Testis (tissue), 3 donors: ENCODE results near the gene CLEC2L. TPM values are rescaled to one million over a fixed set of nuclear protein-coding genes. Genes with fewer than 3 reads are reported as not detected.

Experiments used
- DNase-seq: peaks from one replicate; pipeline ENCODE4 v3.0.0-alpha.2; 2019
- H3K27ac ChIP-seq, 2 donors: fragments of 200-600 bp; sonication (generic); one replicate each; pipeline ENCODE4 v1.5.1; 2019
- H3K27me3 ChIP-seq: fragments of 200-600 bp; sonication (generic); one replicate; pipeline ENCODE4 v1.5.1; 2019
- H3K36me3 ChIP-seq: fragments of 200-600 bp; sonication (generic); one replicate; pipeline ENCODE4 v1.5.1; 2017; ENCODE audit warnings: low read depth; ENCODE audit errors: missing control alignments
- H3K4me1 ChIP-seq: fragments of 200-600 bp; sonication (generic); one replicate; pipeline ENCODE4 v1.5.1; 2019
- H3K4me3 ChIP-seq, 2 donors: fragments of 200-600 bp; sonication (generic); one replicate each; pipeline ENCODE4 v1.5.1; 2017 to 2019
- H3K9me3 ChIP-seq: fragments of 200-600 bp; sonication (generic); one replicate; pipeline ENCODE4 v1.5.1; 2017
- POLR2A ChIP-seq: fragments of 450-650 bp; IDR thresholded peaks from one replicate; pipeline ENCODE4 v1.6.1; 2017; ENCODE audit warnings: antibody characterized with exemption, mild to moderate bottlenecking, moderate library complexity
- WGBS, 2 donors: methylation state at CpG; one replicate each; pipeline ENCODE4 v1.1.5; 2018; 5-methylcytosine and 5-hydroxymethylcytosine counted together
- intact Hi-C: fragments of 100-400 bp; cut with DNase I; formaldehyde crosslinking; loops from one replicate; pipeline ENCODE4 v1.15.1; 2023; ENCODE audit warnings: low total_unique reads
- polyA plus RNA-seq: library from polyadenylated mRNA; stranded (reverse); fragments of 350-450 nt; fragmentation: Illumina TruSeq; extraction: RNeasy Lipid Tissue Mini Kit (QIAGEN cat#74804); gene quantifications from one replicate; pipeline ENCODE4 v1.2.3, GENCODE V29; 2014; ENCODE audit warnings: low read depth, low replicate concordance; ENCODE audit not compliant: insufficient read depth
- total RNA-seq, 2 donors: library from RNA; depleted of rRNA; stranded (reverse); fragments of >200 nt; gene quantifications; one replicate each; pipeline ENCODE4 v1.2.3, GENCODE V29; 2016
- TF ChIP-seq, protein P1 (sequence below), 3 experiments: fragments of 450-650 bp in 2 of 3; fragments of 200-600 bp in 1 of 3; sonication (generic) in 1 of 3; IDR thresholded peaks; one replicate each; pipeline ENCODE4 v1.5.1; 2016 to 2019; ENCODE audit warnings: antibody characterized with exemption in 3 of 3, mild to moderate bottlenecking in 2 of 3, moderate library complexity in 1 of 3

Gene CLEC2L
- total and polyA plus RNA-seq, 3 donors from 2014 or later, result 0.79 to 1.6 (median 0.81) TPM

DNA sequence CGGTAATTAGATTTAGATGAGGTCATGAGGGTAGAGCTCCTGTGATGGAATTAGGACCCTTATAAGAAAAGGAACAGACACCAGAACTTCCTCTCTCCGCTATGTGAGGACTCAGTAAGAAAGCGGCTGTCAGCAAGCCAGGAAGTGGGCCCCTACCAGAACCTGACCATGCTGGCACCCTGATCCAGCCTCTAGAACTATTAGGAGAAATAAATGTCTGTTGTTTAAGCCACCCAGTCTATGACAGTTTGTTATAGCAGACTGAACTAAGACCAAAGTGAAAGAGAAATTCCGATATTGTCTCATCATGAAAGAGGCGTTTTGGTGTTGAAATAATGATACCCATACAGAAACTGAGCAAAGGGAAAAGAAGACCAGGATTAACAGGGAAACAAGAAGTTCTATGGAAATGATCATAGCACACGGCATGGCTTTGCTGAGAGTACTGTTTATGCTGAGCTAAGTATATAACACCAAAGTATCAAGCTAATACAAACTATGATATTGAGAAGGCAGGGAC is 9.2 kb downstream of the CLEC2L start:
- Histone ChIP-seq H3K9me3 (no peaks in the 10 kb centered on the region), H3K27ac (no peak overlapping the region), H3K36me3 (no peaks in the 10 kb centered on the region), H3K27me3 (no peaks in the 10 kb centered on the region), H3K4me1 (no peaks in the 10 kb centered on the region), H3K4me3 (no peak overlapping the region)
- WGBS, 2 donors, result 89 to 92% methylated on average over 6 of the region's 6 CpGs
- TF ChIP-seq POLR2A, result no peak
- TF ChIP-seq, protein P1, sequence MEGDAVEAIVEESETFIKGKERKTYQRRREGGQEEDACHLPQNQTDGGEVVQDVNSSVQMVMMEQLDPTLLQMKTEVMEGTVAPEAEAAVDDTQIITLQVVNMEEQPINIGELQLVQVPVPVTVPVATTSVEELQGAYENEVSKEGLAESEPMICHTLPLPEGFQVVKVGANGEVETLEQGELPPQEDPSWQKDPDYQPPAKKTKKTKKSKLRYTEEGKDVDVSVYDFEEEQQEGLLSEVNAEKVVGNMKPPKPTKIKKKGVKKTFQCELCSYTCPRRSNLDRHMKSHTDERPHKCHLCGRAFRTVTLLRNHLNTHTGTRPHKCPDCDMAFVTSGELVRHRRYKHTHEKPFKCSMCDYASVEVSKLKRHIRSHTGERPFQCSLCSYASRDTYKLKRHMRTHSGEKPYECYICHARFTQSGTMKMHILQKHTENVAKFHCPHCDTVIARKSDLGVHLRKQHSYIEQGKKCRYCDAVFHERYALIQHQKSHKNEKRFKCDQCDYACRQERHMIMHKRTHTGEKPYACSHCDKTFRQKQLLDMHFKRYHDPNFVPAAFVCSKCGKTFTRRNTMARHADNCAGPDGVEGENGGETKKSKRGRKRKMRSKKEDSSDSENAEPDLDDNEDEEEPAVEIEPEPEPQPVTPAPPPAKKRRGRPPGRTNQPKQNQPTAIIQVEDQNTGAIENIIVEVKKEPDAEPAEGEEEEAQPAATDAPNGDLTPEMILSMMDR (IDR thresholded peaks at IDR 0.05), result no peak
- no peak for DNase-seq
- intact Hi-C loops, result no loop called here

DNA sequence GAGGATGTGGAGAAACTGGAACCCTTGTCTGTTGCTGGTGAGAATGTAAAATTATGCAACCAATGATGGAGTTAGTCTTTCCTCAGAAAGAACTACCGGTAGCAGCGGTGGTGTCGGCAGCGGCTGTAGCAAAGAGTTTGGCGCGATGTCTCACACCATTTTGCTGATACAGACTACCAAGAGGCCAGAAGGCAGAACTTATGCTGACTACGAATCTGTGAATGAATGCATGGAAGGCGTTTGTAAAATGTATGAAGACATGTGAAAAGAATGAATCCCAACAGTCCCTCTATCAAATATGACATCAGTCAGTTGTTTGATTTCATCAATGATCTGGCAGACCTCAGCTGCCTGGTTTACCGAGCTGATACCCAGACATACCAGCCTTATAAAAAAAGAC is 10.6 kb downstream of the CLEC2L start:
- no peaks in the 10 kb centered on the region for H3K36me3 ChIP-seq
- no peak for TF ChIP-seq POLR2A
- TF ChIP-seq, protein P1 (IDR thresholded peaks at IDR 0.05), result no peak
- no peak overlapping the region for H3K4me3 ChIP-seq
- intact Hi-C loops, result no loop called here
- H3K27me3 ChIP-seq, result no peaks in the 10 kb centered on the region
- no peak for DNase-seq
- 88 to 94% methylated on average over 9 of the region's 9 CpGs for WGBS, 2 donors
- H3K4me1 ChIP-seq, result no peaks in the 10 kb centered on the region
- H3K9me3 ChIP-seq, result no peaks in the 10 kb centered on the region
- no peak overlapping the region for H3K27ac ChIP-seq

DNA sequence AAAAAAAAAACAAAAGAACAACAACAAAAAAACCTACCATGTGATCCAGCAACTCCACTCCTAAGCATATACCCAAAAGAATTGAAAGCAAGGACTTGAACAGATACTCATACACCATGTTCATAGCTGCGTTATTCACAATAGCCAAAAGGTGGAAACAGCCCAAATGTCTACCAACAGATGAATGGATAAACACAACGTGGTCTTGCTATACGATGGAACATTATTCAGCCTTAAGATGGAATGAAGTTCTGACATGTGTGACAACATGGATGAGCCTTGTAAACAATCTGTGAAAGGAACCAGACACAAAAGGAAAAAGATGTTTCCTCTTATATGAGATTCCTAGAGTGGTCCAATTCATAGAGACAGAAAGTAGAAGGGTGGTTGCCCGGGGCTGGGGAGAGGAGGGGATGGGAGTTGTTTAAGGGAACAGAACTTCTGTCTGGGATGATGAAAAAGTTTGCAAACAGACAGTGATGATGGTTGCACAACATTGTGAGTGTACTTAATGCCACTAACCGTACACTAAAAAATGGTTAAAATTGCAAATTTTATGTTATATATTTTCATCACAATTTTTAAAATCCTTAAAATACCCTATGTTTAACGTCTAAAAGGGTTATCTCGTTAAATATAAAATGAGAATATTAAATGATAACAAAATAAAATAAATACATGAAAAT is 11.6 kb downstream of the CLEC2L start:
- Histone ChIP-seq H3K4me1 (peaks cover 2% of the 10 kb centered on the region), H3K9me3 (no peaks in the 10 kb centered on the region), H3K27me3 (no peaks in the 10 kb centered on the region), H3K4me3 (no peak overlapping the region), H3K27ac (no peak overlapping the region), H3K36me3 (no peaks in the 10 kb centered on the region)
- no peak for DNase-seq
- intact Hi-C loops, result no loop called here
- 82 to 87% methylated on average over 7 of the region's 7 CpGs for WGBS, 2 donors
- TF ChIP-seq POLR2A, result no peak

DNA sequence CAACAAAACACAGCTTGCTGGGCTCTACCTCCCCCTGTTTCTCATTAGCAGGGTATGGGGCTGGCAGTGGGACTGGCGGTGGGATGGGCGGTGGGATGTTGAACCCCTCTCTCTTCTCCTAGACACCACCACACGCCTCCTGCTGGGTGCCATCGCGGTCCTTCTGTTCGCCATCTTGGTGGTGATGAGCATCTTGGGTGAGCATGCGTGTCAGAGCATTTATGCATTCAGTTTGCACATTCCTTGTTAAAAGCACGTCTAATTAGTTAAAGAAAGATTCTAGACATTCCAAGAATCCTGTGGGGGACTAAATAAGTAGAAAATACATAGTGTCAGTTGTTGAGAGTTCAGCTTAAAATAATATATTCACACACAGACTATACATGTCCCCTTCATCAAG is 12.7 kb downstream of the CLEC2L start:
- Histone ChIP-seq H3K36me3 (no peaks in the 10 kb centered on the region), H3K4me1 (peaks cover 2% of the 10 kb centered on the region), H3K27ac (no peak overlapping the region), H3K27me3 (no peaks in the 10 kb centered on the region), H3K9me3 (no peaks in the 10 kb centered on the region), H3K4me3 (no peak overlapping the region)
- TF ChIP-seq, protein P1 (IDR thresholded peaks at IDR 0.05), result no peak
- no peak for TF ChIP-seq POLR2A
- intact Hi-C loops, result no loop called here
- 93 to 98% methylated on average over 6 to 8 of the region's 8 CpGs for WGBS, 2 donors
- no peak for DNase-seq

DNA sequence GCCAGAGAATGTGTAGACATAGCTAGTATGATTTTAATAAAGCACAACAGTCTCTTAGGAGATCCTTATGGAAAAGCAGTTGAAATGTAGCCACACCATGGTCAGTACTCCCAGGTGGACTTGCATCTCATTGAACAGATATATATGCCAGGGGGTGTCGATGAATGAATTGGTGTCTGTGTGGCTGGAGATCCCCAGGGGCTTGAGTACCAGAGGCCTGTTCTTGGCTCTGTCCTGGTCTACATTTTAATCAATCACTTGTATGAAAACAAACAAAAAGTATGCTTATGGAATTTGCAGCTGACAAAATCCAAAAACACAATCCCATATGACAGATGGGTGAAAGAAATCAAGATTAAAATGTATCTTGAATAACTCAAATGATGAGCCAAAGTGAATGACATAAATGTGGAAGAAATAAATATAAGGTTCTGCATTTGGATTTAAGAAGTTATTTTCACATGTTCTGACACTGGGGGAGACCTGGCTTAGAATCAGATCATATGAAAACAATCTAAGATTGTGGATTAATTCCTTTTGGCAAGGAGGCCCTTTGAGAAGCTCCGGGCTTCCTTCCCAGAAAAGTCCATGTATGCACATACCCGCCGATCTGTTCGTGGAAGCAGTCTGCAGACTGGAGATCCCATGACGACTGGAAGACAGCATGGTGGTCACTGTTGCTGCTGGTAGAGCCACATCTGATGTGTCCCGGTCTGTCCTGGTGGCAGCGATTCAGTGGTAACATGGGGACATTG is 15.6 kb downstream of the CLEC2L start:
- 85 to 90% methylated on average over 8 of the region's 8 CpGs for WGBS, 2 donors
- H3K27ac ChIP-seq, result no peak overlapping the region
- DNase-seq, result no peak

More for the DNA sequence above, 15.6 kb downstream of the CLEC2L start:
- no peaks in the 10 kb centered on the region for H3K27me3 ChIP-seq
- no peak for TF ChIP-seq POLR2A
- TF ChIP-seq, protein P1 (IDR thresholded peaks at IDR 0.05), result no peak
- H3K9me3 ChIP-seq, result no peaks in the 10 kb centered on the region
- intact Hi-C loops, result no loop called here
- H3K4me3 ChIP-seq, result no peak overlapping the region
- H3K36me3 ChIP-seq, result no peaks in the 10 kb centered on the region
- peaks cover 2% of the 10 kb centered on the region for H3K4me1 ChIP-seq
